PC-3 (cell line): ENCODE measurements around the gene ATP5PD.
A peak's percentile ranks its signal among the peaks of the same experiment; 100 is the strongest.

ENCODE experiments used
- CTCF ChIP-seq: fragments of 300-600 bp; sonication (generic); conservative IDR thresholded peaks from 2 replicates; pipeline ENCODE4 v1.5.1; 2017; ENCODE audit warnings: antibody characterized with exemption, low read depth, mild to moderate bottlenecking, low read length
- EZH2 ChIP-seq: fragments of 300-600 bp; sonication (generic); IDR thresholded peaks from one replicate; pipeline ENCODE4 v1.6.1; 2017; ENCODE audit warnings: antibody characterized with exemption, mild to moderate bottlenecking, low read length; ENCODE audit not compliant: unreplicated experiment
- EZH2phosphoT487 ChIP-seq: fragments of 300-600 bp; sonication (generic); IDR thresholded peaks from 2 replicates; pipeline ENCODE4 v1.6.1; 2018; ENCODE audit warnings: mild to moderate bottlenecking, antibody characterized with exemption, low read length, borderline replicate concordance

- no peak for TF ChIP-seq EZH2
- 0 out of 2 replicates have a peak, but pooled peaks have one; percentile 24 for TF ChIP-seq CTCF
- TF ChIP-seq EZH2phosphoT487: no peak
Observed at GRCh38 chr17:75006653-75007052, 40.1 kb downstream of the ATP5PD start.
